C4-2B (cell line): ENCODE data around the gene TLL2.

Source experiments
- H3K27ac ChIP-seq: fragments of 450-650 bp; 2 replicates; pipeline ENCODE4 v1.5.1; 2017
- ZFX ChIP-seq: fragments of 450-650 bp; IDR thresholded peaks from 2 replicates; pipeline ENCODE4 v1.6.1; 2017
- TF ChIP-seq, protein P1 (sequence below): fragments of 450-650 bp; conservative IDR thresholded peaks from 2 replicates; pipeline ENCODE4 v1.5.1; 2017; ENCODE audit warnings: mild to moderate bottlenecking

The TLL2 gene

DNA sequence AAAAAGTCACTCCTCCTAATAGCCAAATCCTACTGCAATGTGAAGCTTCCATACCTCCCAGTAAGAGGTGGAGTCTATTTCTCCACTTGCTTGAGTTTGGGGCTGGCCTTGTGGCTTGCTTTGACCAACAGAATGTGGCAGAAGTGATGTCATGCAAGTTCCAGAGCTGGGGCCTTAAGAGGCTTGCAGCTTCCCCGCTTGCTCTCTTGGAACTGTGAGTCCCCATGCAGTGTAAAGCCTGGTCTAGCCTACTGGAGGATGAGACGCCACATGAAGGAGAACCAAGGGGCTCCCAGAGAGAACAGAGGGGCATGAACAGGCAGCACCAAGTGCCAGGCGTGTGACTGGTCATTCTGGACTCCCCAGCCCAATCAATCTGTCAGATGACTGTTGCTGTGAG, 96.3 kb downstream of the TLL2 start:
- no peak for TF ChIP-seq ZFX
- TF ChIP-seq, protein P1, sequence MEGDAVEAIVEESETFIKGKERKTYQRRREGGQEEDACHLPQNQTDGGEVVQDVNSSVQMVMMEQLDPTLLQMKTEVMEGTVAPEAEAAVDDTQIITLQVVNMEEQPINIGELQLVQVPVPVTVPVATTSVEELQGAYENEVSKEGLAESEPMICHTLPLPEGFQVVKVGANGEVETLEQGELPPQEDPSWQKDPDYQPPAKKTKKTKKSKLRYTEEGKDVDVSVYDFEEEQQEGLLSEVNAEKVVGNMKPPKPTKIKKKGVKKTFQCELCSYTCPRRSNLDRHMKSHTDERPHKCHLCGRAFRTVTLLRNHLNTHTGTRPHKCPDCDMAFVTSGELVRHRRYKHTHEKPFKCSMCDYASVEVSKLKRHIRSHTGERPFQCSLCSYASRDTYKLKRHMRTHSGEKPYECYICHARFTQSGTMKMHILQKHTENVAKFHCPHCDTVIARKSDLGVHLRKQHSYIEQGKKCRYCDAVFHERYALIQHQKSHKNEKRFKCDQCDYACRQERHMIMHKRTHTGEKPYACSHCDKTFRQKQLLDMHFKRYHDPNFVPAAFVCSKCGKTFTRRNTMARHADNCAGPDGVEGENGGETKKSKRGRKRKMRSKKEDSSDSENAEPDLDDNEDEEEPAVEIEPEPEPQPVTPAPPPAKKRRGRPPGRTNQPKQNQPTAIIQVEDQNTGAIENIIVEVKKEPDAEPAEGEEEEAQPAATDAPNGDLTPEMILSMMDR, result no peak
- no peak overlapping the region for H3K27ac ChIP-seq

DNA sequence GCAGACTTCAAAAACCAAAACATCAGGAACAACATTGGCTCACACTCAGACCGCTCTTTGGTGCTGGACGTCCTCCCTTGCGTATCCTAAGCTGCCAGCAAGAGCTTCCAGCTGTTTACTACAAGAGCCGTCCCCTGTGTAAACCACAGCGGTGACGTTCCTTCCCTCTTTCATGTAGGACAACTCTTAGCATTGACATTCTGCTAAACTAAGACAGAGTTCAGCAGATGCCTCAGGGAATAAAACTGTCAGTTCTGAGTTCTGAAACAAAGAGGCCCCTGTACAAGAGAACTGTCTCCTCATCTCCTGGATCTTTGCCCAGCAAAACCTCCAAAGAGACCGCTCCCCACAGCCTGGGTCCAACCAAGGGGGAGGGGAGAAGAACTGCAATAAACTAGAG, 97.1 kb downstream of the TLL2 start:
- H3K27ac ChIP-seq, result no peak overlapping the region
- TF ChIP-seq, protein P1, result no peak
- TF ChIP-seq ZFX, result no peak

DNA sequence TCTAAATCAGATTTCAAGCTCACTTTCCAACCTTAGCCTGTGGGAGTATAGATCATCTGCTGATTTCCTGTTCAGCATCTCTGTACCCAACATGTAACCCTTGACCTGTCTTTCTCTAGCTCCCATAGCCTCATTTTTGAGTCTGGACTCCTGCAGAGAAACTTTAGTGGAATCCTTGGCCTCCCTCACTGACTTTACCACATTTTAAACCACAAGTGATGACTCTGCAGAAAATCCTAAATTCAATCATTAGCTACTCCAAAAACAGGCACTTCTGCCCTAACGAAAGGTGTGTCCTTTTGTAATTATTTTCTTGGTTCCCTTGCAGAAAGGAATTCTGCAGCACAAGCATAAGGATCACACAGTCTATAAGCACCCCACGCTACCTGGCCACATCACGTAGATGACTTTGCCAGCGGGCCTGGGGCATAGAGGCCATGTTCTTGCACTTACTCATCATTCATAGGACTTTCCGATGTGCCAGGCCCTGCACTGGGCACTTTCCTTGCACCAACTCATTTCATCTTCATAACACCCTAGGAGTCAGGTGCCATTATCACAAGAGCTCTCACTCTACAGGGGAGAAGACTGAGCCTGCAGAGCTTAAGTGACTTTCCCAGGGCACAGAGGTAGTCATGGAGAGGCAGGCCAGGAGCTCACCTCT, 97.7 kb downstream of the TLL2 start:
- no peak overlapping the region for H3K27ac ChIP-seq
- TF ChIP-seq ZFX, result no peak
- TF ChIP-seq, protein P1, result no peak

DNA sequence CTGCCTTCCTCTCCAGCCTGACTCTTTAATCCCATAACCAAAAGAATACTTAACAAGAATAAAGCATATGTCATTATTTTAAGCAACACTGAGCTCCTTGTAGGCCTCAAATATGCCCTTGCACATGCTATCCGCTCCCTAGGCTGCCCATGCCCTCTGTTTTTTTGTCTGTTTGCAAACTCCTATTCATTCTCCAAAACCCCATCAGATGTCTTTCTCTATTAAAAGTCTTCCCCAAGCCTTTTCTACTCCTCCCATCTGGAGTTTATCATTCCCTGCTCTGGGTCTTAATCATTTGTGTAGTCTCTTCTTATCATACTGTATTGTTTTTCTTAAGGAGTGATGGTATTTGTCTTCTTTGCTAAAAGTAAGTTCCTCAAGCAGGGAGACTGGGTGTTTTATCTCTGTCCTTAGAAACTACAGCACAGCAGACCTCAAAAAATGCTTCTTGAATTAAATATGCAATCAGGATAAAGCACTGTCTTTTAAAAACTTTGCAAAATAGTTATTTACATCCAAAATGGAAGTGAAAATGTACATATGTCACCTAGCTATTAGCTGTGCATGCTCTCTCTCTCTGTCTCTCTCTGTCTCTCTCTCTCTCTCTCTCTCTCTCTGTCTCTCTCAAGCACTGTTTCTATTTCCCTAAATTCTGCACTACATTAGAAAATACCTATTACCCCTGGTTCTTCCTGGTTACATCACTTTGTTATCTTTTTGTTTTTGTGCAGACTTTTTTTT, 98.4 kb downstream of the TLL2 start:
- H3K27ac ChIP-seq, result no peak overlapping the region
- TF ChIP-seq ZFX, result no peak
- TF ChIP-seq, protein P1, result no peak

DNA sequence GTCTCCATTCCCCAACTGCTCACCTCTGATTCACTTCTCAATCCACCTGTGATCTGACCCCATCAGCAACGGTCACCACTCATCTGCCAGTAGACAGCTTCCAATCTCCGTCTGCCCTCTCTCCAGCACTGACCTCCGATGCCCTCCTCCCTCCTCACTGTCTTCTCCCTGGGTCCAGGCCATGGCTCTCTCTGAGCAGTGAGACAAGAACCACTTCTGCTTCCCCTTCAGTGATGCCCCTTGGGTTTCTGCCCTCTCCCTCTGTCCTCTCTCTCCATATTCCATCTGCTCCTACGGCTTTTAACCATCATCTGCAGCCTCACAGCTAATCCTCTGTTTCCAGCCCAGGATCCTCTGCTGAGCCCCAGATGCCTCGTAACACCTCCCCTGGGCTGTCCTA, 99.4 kb downstream of the TLL2 start:
- no peak for TF ChIP-seq ZFX
- H3K27ac ChIP-seq, result no peak overlapping the region

DNA sequence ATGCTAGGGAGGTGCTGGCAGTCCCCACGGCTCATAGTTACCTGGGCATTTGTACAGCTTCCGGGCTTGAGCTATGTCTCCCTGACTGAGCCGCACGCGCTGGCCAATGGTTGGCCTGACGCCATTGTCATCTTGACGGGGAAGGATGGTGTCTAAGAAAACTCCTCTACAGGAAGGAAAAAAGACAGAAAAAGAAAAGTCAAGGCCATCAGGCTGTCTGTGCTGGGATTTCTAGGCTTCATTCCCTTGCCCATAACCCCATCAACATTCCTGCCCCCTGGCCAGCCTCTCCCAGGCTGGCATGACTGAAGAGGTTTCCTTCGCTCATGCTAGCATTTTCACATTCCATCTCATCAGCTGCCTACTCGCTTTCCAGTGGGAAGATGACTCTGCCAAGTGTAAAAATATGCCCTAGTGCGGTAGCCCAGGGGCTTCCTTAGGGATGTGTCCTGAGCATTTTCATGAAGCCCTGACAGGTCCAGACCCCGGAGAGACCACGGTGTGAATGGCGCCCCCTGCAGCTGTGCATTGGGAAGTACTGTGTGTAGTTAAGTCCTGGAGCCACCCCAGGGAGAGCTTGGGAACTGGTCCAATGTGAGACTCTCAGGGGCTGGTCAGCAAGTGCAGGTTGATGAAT, 100.5 kb downstream of the TLL2 start:
- TF ChIP-seq ZFX, result no peak
- TF ChIP-seq, protein P1, result no peak; the same call in 1 of the 2 replicates
- H3K27ac ChIP-seq, result no peak overlapping the region

DNA sequence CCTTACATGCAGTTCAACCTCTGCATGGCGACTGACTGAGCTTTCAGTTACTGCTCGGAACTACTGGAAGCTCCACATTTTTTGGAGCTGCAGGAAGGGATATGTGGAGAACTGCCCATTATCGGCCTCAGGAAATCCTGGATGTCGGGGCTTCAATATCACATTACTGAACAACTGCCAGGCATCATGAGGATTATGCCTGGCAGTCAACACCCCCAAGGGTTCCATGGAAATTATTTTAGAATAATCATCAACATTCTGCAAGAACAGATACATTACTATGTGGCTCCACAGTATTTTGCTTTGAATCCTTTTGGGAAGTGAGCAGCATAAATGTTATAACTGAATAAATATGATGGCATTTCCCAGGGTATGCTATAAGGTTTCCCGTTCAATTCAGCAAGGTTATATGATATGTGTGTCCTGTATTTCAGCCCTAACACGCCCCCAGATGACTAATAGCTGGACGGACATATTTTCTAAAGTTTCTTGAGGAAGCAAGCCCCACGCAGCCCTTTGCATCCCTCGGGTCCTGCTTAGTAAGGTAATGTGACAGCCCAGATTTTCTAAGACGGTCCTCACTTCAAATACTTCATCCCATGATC, 101.9 kb downstream of the TLL2 start:
- no peak overlapping the region for H3K27ac ChIP-seq
- no peak for TF ChIP-seq ZFX
- TF ChIP-seq, protein P1, result no peak
